GM12875 (cell line): Measurements from ENCODE around the gene SLIT3.

Experiments
- H3K4me3 ChIP-seq: one replicate; pipeline ENCODE4 v1.5.1; 2011; ENCODE audit warnings: low read depth, low read length, control low read depth
- CTCF ChIP-seq: IDR thresholded peaks from 2 replicates; pipeline ENCODE4 v1.5.1; 2011; ENCODE audit warnings: low read depth, mild to moderate bottlenecking, control low read depth, inconsistent platforms, low read length, moderate library complexity, borderline replicate concordance; ENCODE audit not compliant: insufficient read depth

Gene SLIT3

GRCh38 chr5:169301386-169301934 is 521 bp upstream of the SLIT3 start:
- TF ChIP-seq CTCF: no peak
- no peak overlapping the region for H3K4me3 ChIP-seq

- TF ChIP-seq CTCF: no peak
- H3K4me3 ChIP-seq: no peak overlapping the region
These were observed 1.1 kb downstream of the SLIT3 start for GRCh38 chr5:169299663-169300467.

- H3K4me3 ChIP-seq: no peak overlapping the region
- TF ChIP-seq CTCF: no peak
These were observed 1.7 kb downstream of the SLIT3 start for GRCh38 chr5:169299191-169299662.

GRCh38 chr5:169298193-169298592 is 2.7 kb downstream of the SLIT3 start:
- H3K4me3 ChIP-seq: no peak overlapping the region
- TF ChIP-seq CTCF: no peak

- H3K4me3 ChIP-seq: no peak overlapping the region
- TF ChIP-seq CTCF: no peak
These were observed 4.4 kb downstream of the SLIT3 start for GRCh38 chr5:169296419-169297143.

GRCh38 chr5:169295306-169295705 is 5.6 kb downstream of the SLIT3 start:
- no peak for TF ChIP-seq CTCF
- H3K4me3 ChIP-seq: no peak overlapping the region
